Activated T-helper 1 cell treated with Interleukin-2 at 50 U/mL for 16 hours (primary cell): ENCODE results near the gene PLEK.

Experiments used
- DNase-seq: peaks from one replicate; pipeline ENCODE4 v3.0.0-alpha.2; 2020; ENCODE audit warnings: low read depth

PLEK gene

DNA sequence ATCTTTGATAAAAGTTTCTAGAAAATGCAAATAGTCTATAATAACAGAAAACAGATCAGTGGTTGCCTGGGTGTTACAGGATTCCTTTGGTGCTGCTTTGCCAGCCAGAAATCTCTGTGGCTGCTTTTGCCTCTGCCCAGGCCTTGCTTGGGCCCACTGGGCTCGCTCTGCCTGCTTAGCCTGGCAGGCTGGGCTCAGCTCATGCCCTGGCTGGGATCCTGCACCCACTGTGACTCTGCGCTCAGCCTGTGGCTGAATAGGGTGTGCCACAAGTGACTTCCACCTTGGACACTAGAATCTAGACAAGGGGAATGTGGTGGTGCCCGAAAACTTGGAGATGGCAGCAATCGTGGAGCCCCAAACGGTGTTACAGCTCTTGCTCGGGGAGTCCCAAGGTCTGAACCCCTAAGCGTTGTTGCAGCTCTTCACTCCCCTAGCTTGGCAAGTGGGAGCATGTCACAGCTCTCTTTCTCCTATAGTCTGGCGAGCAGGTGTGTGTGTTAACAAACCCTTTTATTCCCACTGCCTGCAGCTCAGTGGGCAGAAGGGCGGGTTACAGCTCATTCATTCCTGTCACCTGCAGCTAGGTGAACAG is 51.1 kb downstream of the PLEK start:
- no peak for DNase-seq

DNA sequence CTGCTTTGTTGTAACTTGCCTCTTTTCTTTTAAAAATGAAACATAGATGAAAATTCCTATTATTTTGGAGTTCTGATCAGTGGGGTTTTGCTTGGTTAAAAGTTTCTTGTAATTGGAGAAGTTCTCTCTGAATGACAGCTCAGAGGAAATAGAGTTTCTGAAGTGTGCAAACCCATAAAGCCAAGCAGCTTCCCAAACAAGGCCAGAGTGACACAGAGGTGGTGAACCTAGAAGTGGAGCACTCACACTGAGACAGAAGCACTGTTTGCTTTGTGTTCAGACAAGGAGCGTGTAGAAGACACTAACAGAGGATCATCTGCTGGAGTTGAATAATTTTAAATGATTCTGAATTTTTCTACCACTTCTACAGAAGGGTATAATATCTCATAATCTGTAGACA is 52.8 kb downstream of the PLEK start:
- DNase-seq, result no peak

DNA sequence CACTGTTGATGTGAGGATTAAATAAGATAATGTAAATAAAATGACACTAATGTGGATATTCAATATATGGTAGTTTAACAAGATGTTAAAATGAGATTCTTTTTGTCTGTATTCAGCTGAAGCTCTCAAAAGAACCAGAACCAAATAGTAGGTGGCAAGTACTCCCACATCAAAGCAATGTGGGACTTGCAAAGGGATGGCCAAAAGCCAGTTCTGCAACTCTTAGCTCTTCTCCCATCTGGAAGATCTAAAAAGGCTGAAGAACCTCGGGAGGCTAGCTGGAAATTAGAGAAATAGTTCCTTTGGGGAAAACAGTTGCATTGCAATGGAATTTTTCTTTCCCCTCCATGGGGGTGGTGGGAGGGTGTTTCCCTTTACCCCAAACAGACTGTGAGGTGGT is 53.3 kb downstream of the PLEK start:
- DNase-seq, result no peak

DNA sequence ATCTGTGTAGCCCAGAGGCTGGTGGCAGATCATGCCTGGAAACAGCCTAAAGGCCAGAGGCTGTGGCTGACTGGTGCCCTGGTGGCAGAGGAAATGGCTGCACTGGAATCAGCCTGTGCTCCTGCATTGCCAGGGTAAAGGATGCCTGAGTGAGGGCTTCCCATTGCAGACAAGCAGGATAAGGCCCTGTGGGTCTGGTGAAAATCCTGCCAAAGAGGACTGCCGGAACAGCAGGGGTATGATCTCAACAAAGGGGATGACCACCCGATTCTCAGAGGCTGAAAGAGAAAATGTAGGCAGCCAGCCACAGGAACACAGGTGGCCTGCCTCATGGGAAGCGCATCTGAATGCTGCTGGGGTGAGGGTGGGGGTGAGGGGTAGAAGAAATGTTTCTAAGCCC is 53.8 kb downstream of the PLEK start:
- DNase-seq, result no peak

DNA sequence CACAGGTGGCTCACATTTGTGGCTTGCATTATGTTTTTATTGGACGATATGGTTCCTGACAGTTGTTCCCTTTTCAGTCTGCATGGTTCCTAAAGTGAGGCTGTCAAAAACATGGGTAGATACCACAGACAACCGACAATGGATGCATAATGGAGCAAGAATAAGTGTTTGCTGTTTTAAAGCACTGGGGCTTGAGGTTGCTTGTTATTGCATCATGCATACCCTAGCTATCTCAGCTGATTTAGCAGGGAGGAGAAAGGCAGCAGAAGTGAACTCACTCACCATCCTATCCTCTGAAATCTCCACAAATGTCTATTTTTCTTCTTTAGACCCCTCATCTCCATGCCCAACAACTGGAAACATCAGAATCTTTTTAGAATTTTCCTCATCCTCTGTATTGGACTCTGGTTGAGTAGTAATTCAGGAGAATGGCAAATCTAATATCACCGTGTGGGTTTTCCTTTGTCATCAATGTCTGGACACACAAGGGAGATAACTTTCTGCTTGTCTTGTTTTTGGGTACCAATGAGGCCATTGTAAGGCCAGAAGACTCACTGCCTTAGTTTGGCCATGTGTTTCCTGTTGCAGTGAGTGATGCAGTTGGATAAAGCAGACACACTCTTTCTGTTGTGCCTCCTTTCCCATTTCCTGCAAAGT is 55.3 kb downstream of the PLEK start:
- no peak for DNase-seq

DNA sequence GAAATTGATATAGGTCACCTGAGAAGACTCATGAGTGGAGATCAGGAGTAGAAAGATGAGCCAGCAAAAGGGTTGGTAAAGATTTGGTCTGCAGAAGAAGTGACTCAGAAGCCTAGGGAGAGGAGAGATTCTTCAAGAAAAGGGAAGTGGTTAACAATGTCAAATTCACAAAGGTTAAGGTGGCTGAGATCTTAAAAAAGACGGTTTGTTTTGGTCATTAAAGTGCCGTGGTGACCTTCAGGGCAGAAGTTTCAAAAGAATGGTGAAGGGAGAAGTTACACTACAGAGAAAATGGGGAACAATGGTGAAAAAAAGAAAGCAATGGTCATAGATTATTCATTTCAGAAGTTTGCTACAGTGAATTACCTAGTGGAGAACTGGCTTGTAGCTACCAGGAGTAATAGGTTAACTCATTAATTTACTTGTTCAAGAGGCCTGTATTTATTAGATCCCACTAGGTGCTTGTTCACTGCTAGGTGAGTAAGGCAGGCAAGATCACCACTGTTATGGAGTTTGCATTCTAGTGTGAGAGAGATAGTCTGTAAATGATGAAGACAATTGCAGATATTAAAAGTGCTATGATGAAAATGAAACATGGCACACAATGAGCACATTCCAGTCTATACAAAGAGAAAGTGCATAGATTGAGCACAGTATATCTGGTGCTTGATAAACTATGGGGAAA is 59.0 kb downstream of the PLEK start:
- DNase-seq, result no peak

DNA sequence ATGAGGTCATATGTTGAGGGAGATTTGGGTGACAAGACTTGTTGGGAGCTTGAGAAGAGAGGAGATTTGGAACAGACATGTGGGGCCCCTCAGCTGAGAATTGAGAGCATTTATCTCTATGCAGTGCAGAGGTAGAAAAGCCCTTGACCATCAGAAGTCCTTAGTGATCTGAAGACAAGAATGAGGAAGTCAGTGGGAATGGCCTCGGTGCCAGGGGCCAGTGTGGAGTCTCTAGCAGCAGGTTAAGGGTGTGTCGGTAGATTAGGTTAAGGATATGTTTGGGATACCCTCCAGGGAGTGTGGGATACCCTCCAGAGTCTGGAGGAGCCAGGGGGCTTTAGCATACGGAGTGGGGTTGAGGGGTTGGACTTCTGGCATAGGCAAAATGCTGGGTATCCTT is 60.4 kb downstream of the PLEK start:
- no peak for DNase-seq

DNA sequence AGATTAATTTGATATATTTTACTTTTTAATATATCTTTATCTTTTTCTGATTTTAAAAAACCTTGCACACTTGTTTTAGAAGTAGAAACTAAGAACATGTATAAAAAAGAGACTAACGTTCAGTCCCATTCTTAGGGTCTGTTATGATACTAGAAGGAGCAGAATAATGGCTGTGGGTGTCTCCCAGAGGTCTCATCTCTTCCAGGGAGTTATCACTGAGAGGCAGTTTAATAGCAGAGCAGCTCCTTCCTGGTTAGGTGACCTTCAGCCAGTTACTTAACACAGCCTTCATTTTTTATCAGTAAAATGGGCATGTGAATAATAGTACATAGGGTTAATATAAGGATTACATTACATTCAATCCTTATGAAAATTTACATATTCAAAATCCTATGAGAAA is 61.4 kb downstream of the PLEK start:
- DNase-seq, result no peak

DNA sequence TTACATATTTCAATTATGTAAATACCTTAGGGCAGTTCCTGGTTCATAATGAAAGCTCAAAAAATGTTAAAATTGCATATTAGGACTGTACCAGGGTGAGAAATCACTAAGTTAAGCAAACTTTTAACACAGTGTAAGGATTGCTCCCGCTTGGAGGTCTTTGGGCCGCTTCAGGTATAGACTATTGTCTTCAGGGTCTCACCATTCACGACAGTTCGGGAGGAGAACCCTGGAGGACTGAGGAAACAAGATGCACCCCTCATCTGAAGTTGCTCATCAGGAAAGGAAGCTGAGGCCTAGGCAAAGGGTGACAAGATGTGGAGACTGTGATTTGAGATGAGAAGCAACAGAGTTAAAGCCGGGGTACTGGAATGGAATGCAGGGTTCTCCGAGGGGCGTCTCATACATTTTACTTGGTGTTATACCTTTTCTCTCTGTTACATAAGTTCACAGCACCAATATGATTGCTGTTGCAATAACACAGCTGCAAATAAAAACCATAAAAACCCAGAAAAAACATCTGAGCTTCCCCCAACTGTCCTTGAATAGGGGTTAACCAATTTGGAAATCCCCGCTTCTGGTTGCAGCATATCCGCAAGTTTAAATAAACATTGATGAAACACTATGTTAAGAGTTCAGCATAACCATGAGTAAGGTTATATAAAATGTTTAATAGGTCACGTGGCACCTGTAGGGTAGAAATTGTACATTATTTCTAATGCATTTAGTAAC is 61.9 kb downstream of the PLEK start:
- DNase-seq, result no peak

DNA sequence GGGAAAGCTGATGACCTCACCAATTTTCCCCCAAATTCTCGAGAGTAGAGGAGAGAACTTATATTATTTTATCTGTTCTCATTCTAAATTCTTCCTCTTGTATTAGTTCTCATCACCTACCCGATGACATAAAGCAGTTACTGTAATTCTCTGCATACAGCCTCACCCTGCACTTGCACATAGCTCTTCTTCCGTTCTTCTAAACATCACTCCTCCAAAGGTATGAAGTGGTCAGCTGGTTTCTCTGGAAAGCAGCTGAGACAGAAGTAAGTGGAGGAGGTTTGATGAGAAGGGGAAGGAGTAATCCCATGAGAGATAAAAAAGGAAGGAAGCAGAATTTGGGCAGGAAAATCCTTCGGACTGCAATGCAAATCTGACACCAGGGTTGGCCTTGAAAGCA is 63.0 kb downstream of the PLEK start:
- no peak for DNase-seq

DNA sequence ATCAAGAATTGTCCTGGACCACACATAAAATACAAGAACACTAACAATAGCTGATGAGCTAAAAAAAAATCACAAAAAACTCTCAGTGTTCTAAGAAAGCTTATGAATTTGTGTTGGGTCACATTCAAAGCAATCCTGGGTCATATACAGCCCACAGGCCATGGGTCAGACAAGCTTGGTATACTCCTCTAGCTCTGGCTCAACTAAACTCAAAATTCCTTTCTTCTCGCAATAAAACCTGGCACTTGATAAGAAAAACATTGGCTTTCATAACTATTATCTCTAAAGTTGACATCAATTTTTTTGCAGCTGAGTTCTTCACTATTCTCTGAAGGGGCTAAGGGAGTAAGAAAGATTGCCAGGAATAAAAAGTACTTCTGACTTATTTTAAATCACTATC is 63.7 kb downstream of the PLEK start:
- DNase-seq, result no peak

DNA sequence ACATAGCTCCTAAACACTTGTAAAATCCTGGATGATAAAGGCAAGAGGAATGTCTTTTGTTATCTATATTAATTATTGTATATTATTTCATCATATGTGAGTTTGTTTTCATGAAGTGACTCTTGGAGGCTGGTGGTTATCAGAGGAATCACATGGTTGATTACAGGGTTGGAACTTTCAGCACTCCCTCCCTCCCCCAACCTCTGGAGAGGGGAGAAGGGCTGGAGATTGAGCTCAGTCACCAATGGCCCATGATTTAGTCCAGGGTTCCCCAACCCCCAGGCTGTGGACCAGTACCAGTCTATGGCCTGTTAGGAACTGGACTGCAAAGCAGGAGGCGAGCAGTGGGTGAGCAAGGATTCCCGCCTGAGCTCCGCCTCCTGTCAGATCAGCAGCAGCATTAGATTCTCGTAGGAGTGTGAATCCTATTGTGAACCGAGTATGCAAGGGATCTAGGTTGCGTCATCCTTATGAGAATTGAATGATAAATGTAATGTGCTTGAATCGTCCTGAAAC is 64.3 kb downstream of the PLEK start:
- no peak for DNase-seq

DNA sequence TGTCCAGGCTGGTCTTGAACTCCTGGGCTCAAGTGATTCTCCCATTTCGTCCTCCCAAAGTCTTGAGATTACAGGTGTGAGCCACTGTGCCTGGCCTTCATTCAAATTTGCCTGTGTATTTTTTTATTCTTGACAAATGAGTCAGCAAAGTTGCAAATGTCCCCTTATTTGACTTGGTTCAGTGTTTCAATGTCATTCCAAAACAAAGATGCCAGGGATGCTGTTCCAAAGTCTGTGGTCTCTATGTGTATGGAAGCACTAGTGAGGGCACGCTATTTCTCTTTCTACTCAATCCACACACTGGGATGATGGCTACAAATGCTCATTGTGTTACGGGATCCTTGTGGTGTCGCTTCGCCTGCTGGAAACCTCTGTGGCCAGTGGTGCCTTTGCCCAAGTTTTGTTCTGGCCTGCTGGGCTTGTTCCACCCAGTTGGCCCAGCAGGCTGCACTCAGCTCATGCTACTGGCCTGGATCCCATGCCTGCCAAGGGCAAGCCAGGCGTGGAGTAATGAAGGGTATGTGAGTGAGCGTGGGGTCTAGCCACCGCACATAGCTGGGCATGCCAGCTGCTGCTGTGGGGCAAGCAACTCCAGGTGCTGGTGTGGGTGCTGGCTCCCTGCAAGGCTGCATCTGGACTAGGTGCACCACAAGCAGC is 66.4 kb downstream of the PLEK start:
- DNase-seq, result no peak

DNA sequence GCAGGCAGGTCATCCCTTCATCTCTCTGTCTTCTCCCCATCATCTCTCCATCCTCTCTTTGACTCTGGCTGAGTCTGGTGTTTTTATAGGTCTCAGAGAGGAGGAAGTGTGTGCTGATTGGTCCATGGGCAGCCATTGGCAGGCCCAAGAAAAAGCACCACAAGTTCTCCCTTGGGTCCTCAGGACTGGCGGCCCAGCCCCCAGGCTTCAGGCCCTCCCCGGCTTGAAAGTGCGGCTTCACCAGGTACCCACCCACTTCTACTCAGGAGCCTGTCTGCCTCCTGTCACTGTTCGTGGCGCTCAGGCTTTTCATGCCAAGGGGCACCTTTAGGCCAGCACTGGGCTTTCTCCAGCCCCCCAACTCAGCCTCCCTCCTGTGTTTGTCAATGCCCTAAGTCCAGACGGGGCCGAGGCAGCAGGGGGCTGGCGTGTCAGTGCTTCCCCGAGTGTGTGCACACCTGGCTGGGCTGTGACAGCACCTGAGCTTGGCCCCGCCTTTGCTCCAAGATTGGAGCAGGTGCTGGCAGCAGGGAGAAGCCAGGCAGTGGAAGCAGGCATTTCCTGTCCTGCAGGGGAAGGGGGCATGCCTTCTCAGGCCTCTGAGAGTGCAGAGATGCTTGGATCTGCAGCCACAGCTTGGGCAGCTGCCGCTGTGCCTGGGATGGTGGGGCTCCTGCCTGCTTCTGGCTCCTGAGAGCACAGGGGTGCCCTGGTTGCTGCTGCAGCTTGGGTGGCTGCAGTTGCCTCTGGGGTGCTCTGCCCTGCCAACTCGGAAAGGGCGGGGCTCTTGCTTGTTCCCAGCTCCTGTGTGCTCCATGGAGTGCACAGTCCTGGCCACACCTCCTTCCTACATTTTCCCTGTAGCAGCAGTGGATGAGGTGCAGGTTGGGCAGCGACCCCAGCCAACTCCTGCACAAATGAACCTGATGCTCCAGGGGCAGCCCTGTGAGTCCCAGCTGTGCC is 67.9 kb downstream of the PLEK start:
- DNase-seq, result no peak

DNA sequence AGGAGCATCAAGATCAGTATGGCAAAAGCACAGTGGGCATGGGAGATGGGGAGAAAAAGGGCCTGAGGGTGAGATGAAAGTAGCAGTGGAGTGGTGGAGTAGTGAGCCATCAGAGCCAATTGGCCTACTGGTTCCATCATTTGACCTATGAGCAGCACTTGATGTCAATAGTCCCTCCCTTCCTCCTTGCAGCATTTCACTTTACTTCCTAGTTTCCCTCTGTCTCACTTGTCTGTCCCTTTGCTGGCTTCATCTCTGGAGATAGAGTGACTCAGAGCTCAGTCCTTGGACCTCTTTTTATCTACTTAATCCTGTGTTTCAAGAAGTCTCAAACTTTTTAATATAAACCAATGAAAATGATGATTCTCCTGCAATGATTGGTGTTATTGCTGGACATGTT is 69.9 kb downstream of the PLEK start:
- DNase-seq, result no peak

DNA sequence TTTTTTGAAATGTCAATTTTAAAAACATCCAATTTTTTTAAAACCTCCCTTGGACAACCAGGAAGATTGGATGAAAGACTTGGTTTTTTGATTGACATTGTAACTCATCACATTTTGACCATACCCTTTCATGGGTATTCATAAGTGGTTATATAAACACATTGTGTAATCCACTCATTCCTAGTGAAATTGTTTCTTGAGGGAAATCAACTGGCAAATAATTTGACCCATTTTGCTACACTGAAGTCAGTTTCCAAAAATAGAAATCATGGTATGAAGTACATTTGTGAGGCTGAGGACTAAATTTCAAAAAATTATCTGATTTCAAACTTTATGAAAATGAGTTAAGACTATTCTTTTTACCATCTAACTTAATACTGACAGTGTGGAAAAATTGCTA is 70.5 kb downstream of the PLEK start:
- DNase-seq, result no peak

DNA sequence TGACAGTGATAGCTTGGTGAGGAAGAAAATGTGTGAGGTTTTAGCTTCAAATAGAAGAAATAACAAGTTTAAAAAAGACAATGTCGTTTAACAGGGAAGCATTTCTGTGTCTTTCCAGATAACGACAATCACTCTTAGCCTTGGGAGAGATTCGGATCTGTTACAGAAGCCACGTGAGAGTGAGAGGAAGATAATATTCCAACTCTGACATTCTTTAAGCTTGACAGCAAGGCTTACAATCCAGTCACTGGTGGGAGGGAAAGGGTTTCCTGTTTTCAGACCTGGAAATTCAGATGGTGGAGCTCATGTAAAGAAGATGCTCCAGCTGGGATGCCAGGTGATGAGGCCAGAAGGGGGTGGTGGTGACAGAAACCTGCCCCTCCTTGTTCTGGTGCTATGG is 71.2 kb downstream of the PLEK start:
- DNase-seq, result no peak

DNA sequence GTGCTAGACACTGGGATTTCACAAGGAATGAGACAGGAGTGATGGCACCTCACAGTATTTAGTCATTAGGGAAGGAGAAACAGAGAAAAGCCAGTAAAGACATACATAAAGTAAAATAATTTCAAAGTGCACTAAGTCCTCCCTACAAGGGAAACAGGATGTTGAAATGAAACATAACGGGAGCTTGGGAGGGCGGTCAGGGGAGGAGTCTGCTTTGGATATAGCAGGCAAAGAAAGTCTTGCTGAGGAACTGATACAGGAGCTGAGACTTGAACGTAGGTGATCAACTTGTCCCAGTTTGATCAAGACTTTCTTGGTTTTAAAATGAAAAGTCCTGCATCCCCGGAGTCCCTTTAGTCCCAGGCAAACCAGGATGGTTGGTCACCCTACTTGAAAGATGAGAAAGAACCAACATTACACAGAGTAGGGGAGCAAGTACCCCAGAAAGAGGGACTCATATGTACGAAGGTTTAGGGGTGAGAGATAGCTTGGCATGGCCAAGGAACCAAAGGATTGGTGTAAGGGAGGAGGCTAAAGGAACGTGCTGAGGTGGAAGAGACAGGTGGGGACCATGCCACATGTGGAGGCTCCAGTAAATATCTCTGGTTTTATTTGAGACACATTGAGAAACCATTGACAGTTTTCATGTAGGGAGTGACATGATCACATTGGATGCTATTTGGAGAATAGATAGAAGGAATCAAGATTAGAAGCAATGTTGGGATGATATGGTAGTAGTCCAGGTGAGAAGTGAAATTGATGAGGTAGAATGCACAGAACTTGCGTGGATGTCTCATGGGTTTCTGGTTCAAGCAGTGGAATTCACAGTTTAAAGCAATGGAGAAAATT is 73.6 kb downstream of the PLEK start:
- no peak for DNase-seq

DNA sequence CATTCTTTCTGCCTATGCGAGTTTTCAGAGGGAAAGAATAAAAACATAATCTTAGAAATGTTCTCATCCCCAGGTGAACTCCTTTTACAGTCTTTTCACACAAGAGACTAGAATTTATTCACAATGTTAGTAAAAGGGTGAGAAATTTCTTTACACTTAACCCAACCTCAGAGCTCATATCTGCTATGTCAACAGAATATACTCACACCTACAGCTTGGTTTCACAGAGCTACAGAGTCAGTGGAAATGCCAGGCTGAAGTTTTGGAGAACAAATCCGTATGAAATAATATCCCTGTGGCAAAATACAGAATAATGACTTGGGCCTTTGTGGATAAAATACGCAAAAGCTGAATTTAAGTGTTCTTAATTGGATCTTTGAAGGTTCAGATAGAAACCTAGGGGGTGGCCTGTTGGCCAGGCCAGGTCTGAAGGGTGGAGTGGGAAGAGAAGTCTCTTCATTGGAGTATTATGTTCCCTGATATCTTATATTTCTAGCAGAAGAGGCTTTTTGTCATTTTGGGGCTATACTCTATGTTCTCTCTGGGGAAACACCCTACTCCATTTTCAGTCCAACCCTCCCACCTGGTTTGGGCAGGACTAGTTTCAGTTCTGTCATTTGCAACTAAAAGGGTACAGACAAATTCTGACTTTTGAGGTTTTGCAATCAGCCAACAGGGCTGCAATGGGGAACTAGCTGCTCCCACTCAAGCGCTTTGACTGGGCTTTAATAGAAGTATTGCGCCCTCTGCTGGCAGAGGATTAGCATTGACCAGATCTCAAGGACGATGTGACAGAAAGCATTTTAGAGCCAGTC is 76.3 kb downstream of the PLEK start:
- peak; percentile 55 for DNase-seq

DNA sequence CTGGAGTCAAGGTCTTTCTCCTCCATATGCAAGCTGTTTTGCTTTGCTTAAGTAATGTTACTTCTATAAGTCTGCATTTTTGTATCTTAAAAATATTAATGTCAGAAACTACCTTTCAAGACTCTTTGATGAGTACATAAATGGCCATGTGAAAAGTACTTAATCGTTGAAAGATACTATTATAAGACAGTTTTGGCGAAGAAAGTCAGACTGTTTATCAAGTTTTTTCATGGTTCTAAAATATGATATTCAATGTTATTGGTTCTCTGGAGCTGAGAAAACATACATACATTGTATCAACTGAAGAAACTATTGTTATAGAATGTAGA is 76.9 kb downstream of the PLEK start:
- DNase-seq, result no peak
